B cell (primary cell): ENCODE data around the gene HLA-DQB1. TPM values are rescaled to one million over a fixed set of nuclear protein-coding genes. Genes with fewer than 3 reads are reported as not detected.

ENCODE experiments used
- ATAC-seq: fragments of 200-7000 bp; cut with Tn5 transposase; one replicate; pipeline ENCODE4 v1.10.0; 2021; ENCODE audit warnings: low read depth, mild to moderate bottlenecking, moderate number of reproducible peaks, moderate library complexity
- CTCF ChIA-PET: fragments of 350-600 bp; sonication (Branson Sonifier 250); formaldehyde crosslinking; loops from one replicate; lab custom pipeline; 2021; ENCODE audit warnings: antibody characterized with exemption, inconsistent platforms; lab: Charles Lee
- POLR2A ChIA-PET: fragments of 350-600 bp; sonication (Branson Sonifier 250); formaldehyde crosslinking; loops from one replicate; lab custom pipeline; 2021; ENCODE audit warnings: antibody characterized with exemption; lab: Charles Lee
- DNase-seq: peaks from one replicate; pipeline ENCODE4 v3.0.0; 2013
- H2AFZ ChIP-seq: 2 replicates; pipeline ENCODE4 v1.6.1; 2012; ENCODE audit warnings: mild to moderate bottlenecking, low read depth, low read length; ENCODE audit not compliant: insufficient read depth, poor library complexity, severe bottlenecking
- H3K27ac ChIP-seq, 2 donors: 1 replicate in 1 of 2; 2 replicates in 1 of 2; pipeline ENCODE4 v1.5.1; 2012 to 2013; ENCODE audit warnings: low read length in 2 of 2, mild to moderate bottlenecking in 2 of 2, moderate library complexity in 1 of 2
- H3K27me3 ChIP-seq, 4 experiments: fragments of 200-600 bp in 1 of 4; sonication (generic) in 1 of 4; replicated peaks in 1 of 4; 1 replicate in 2 of 4; 2 replicates in 2 of 4; pipeline versions ENCODE4 v1.6.1 to v1.7.0; 2013 to 2016; ENCODE audit warnings: low read length in 3 of 4, mild to moderate bottlenecking in 2 of 4, mixed read lengths in 1 of 4, moderate library complexity in 1 of 4; ENCODE audit not compliant: insufficient read depth in 4 of 4, control insufficient read depth in 3 of 4; ENCODE audit errors: control extremely low read depth in 1 of 4
- H3K36me3 ChIP-seq, 2 experiments: replicated peaks in 1 of 2; 1 replicate in 1 of 2; 2 replicates in 1 of 2; pipeline versions ENCODE4 v1.6.1 to v1.7.1; 2013; ENCODE audit warnings: low read length in 1 of 2; ENCODE audit not compliant: insufficient read depth in 2 of 2, control insufficient read depth in 1 of 2; ENCODE audit errors: control extremely low read depth in 1 of 2, extremely low read depth in 1 of 2
- H3K4me1 ChIP-seq, 2 donors: fragments of 200-600 bp in 1 of 2; sonication (generic) in 1 of 2; 1 replicate in 1 of 2; 2 replicates in 1 of 2; pipeline versions ENCODE4 v1.5.1 to v1.6.1; 2013 to 2017; ENCODE audit warnings: low read length in 2 of 2; ENCODE audit not compliant: control insufficient read depth in 2 of 2, insufficient read depth in 2 of 2
- H3K4me2 ChIP-seq: replicated peaks from 2 replicates; pipeline ENCODE3; 2012; ENCODE audit warnings: mild to moderate bottlenecking, low read depth, low read length; ENCODE audit not compliant: poor library complexity, severe bottlenecking
- H3K4me3 ChIP-seq, 5 experiments: fragments of 200-600 bp in 1 of 5; sonication (generic) in 1 of 5; 1 replicate in 3 of 5; 2 replicates in 2 of 5; pipeline versions ENCODE4 v1.5.1 to v1.7.0; 2011 to 2016; ENCODE audit warnings: low read length in 4 of 5, mild to moderate bottlenecking in 4 of 5, low read depth in 2 of 5, control low read depth in 1 of 5, moderate library complexity in 1 of 5; ENCODE audit not compliant: insufficient read depth in 1 of 5; ENCODE audit errors: control extremely low read depth in 1 of 5, extremely low read depth in 1 of 5
- H3K79me2 ChIP-seq: fragments of 200-600 bp; sonication (generic); one replicate; pipeline ENCODE4 v1.6.0; 2016; ENCODE audit warnings: low read length; ENCODE audit not compliant: control insufficient read depth, insufficient read depth
- H3K9ac ChIP-seq: fragments of 200-600 bp; sonication (generic); 2 replicates; pipeline ENCODE4 v1.6.1; 2017; ENCODE audit warnings: mild to moderate bottlenecking, low read length, moderate library complexity
- H3K9me3 ChIP-seq, 3 donors: one replicate each; pipeline versions ENCODE4 v1.6.1 to v1.7.1; 2013; ENCODE audit warnings: low read length in 2 of 3; ENCODE audit not compliant: control insufficient read depth in 2 of 3, insufficient read depth in 1 of 3; ENCODE audit errors: control extremely low read depth in 1 of 3
- H4K20me1 ChIP-seq: 2 replicates; pipeline ENCODE4 v1.6.0; 2012; ENCODE audit warnings: mild to moderate bottlenecking, low read length; ENCODE audit not compliant: insufficient read depth, control insufficient read depth, poor library complexity, severe bottlenecking
- H3K27ac Mint-ChIP-seq: one replicate; pipeline ENCODE4 v1.8.0; 2021; ENCODE audit warnings: mixed read lengths
- H3K27me3 Mint-ChIP-seq: one replicate; pipeline ENCODE4 v1.8.0; 2021; ENCODE audit warnings: mixed read lengths
- H3K4me1 Mint-ChIP-seq: one replicate; pipeline ENCODE4 v1.8.0; 2021; ENCODE audit warnings: mixed read lengths
- H3K4me3 Mint-ChIP-seq: one replicate; pipeline ENCODE4 v1.8.0; 2021; ENCODE audit warnings: mixed read lengths
- H3K9me3 Mint-ChIP-seq: one replicate; pipeline ENCODE4 v1.8.0; 2022; ENCODE audit warnings: mixed read lengths; ENCODE audit not compliant: insufficient read depth
- EZH2 ChIP-seq: IDR thresholded peaks from 2 replicates; pipeline ENCODE4 v1.6.1; 2012; ENCODE audit warnings: borderline replicate concordance, low read depth, mild to moderate bottlenecking, moderate library complexity, low read length; ENCODE audit not compliant: insufficient read depth, poor library complexity, severe bottlenecking
- WGBS: methylation state at CpG from one replicate; pipeline ENCODE4 v1.1.5; 2013; ENCODE audit warnings: missing lambda C conversion rate; ENCODE audit not compliant: insufficient coverage; 5-methylcytosine and 5-hydroxymethylcytosine counted together
- intact Hi-C: fragments of 100-400 bp; cut with micrococcal nuclease; formaldehyde crosslinking; loops from one replicate; pipeline ENCODE4 v1.10.0; 2022
- polyA plus RNA-seq: library from polyadenylated mRNA; depleted of rRNA; stranded (reverse); fragments of >200 nt; gene quantifications from 2 replicates; pipeline ENCODE4 v1.2.3, GENCODE V29; 2012
- total RNA-seq, 2 donors: library from RNA; stranded (reverse); fragments of 120-200 nt in 1 of 2; gene quantifications; 1 replicate in 1 of 2; 2 replicates in 1 of 2; pipeline versions ENCODE4 v1.2.3 to v1.2.4, GENCODE V29; 2013 to 2022
- TF ChIP-seq, protein P1 (sequence below): fragments of 200-600 bp; IDR thresholded peaks from one replicate; pipeline ENCODE4 v1.8.0; 2022; ENCODE audit warnings: antibody characterized with exemption, mild to moderate bottlenecking

The HLA-DQB1 gene
- total and polyA plus RNA-seq, 2 donors (not counting 1 experiment from before 2014, with no cell fraction given): 267 to 986 TPM

GRCh38 chr6:32641122-32641521, 25.3 kb downstream of the HLA-DQB1 start:
- peak; percentile 9 for DNase-seq
- H3K27ac ChIP-seq: no peak overlapping the region
- H3K36me3 ChIP-seq: peaks cover 0 to 6% of the 10 kb centered on the region in 2 experiments
- ATAC-seq: no peak
- H3K4me2 ChIP-seq: peak overlapping the region; percentile 80
- peaks cover 65% of the 10 kb centered on the region for H3K4me1 Mint-ChIP-seq
- H3K79me2 ChIP-seq: peaks cover 37% of the 10 kb centered on the region
- TF ChIP-seq, protein P1, sequence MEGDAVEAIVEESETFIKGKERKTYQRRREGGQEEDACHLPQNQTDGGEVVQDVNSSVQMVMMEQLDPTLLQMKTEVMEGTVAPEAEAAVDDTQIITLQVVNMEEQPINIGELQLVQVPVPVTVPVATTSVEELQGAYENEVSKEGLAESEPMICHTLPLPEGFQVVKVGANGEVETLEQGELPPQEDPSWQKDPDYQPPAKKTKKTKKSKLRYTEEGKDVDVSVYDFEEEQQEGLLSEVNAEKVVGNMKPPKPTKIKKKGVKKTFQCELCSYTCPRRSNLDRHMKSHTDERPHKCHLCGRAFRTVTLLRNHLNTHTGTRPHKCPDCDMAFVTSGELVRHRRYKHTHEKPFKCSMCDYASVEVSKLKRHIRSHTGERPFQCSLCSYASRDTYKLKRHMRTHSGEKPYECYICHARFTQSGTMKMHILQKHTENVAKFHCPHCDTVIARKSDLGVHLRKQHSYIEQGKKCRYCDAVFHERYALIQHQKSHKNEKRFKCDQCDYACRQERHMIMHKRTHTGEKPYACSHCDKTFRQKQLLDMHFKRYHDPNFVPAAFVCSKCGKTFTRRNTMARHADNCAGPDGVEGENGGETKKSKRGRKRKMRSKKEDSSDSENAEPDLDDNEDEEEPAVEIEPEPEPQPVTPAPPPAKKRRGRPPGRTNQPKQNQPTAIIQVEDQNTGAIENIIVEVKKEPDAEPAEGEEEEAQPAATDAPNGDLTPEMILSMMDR: no peak
- TF ChIP-seq EZH2: no peak
- peak overlapping the region; percentile 100 for H3K9ac ChIP-seq
- H3K27me3 Mint-ChIP-seq: no peaks in the 10 kb centered on the region
- H2AFZ ChIP-seq: no peak overlapping the region
- POLR2A ChIA-PET: interaction anchor here (1.0 to 2.8 kb wide), 2 partner anchors 18 to 19 kb away, joined by 3 to 11 read pairs; no protein-coding TSS in a partner anchor
- peak overlapping the region; percentile 99 for H3K4me3 Mint-ChIP-seq
- H3K27ac Mint-ChIP-seq: peak overlapping the region; percentile 85
- CTCF ChIA-PET: interaction anchor here (1.1 to 2.3 kb wide), 2 partner anchors 18 to 59 kb away, joined by 3 to 11 read pairs; no protein-coding TSS in a partner anchor
- no peaks in the 10 kb centered on the region for H4K20me1 ChIP-seq
- H3K4me3 ChIP-seq: peak overlapping the region in 3 of 5 experiments; percentile 17 to 100 (median 79)
- peaks cover 2% of the 10 kb centered on the region for H3K9me3 Mint-ChIP-seq
- no peaks in the 10 kb centered on the region for H3K27me3 ChIP-seq
- WGBS: no CpG with 5 or more reads among the region's 6 CpGs
- intact Hi-C loops: no loop called here
- H3K9me3 ChIP-seq: no peaks in the 10 kb centered on the region
- H3K4me1 ChIP-seq: peaks cover 9 to 20% of the 10 kb centered on the region in 2 donors
